ENCODE results near the gene CHD5. TPM values are rescaled to one million over a fixed set of nuclear protein-coding genes. Genes with fewer than 3 reads are reported as not detected.

The CHD5 gene
- total RNA-seq, 1 experiment from 2014 or later, result 6.1 TPM

- BruUV-seq (replicated peaks), result no TSS peak
- Histone ChIP-seq H3K4me3 (replicated peaks in 1 of 2; ENCODE audit: low read depth in 1 of 2, low read length in 2 of 2) (no peak overlapping the region), H3K9me3 (ENCODE audit: control insufficient read depth in 1 of 2, insufficient read depth in 1 of 2, low read depth in 1 of 2, low read length in 2 of 2) (peaks cover 0 to 6% of the 10 kb centered on the region in 2 experiments; a peak in 1 of 4 replicates), H3K9ac (ENCODE audit: low read length) (no peak overlapping the region), H3K4me2 (ENCODE audit: low read length) (no peak overlapping the region), H3K9me2 (ENCODE audit: insufficient read depth) (no peaks in the 10 kb centered on the region), H3K79me2 (ENCODE audit: insufficient read depth, low read length) (no peaks in the 10 kb centered on the region), H3K27ac (ENCODE audit: low read depth, low read length) (no peak overlapping the region), H3K36me3 (ENCODE audit: control insufficient read depth in 1 of 2, insufficient read depth in 2 of 2, low read length in 2 of 2) (no peaks in the 10 kb centered on the region), H3K4me1 (ENCODE audit: control insufficient read depth in 1 of 2, insufficient read depth in 2 of 2, low read length in 2 of 2) (no peaks in the 10 kb centered on the region), H2AFZ (ENCODE audit: low read depth, low read length, poor library complexity, severe bottlenecking) (no peak overlapping the region), H4K20me1 (ENCODE audit: insufficient read depth) (no peaks in the 10 kb centered on the region), H3K27me3 (ENCODE audit: insufficient read depth, low read length) (no peaks in the 10 kb centered on the region)
- ChIA-PET RAD21 (ENCODE audit: low non-redundant PET in 1 of 2, low total read pairs in 2 of 2, uncharacterized antibody in 2 of 2, unreplicated experiment in 2 of 2) (no interaction called here), POLR2A (no interaction called here), CTCF (no interaction called here)
- no peak for TF ChIP-seq CEBPB (IDR thresholded peaks at IDR 0.05; ENCODE audit: low read depth)
- no peak for TF ChIP-seq TCF7L2 (IDR thresholded peaks at IDR 0.05; ENCODE audit: borderline replicate concordance, extremely low read depth, insufficient read depth, insufficient read length)
- no peak for TF ChIP-seq RAD21 (IDR thresholded peaks at IDR 0.05; ENCODE audit: low read depth)
- TF ChIP-seq FOSL1 (IDR thresholded peaks at IDR 0.05; ENCODE audit: low read depth), result no peak
- no peak for TF ChIP-seq ATF3 (IDR thresholded peaks at IDR 0.05)
- TF ChIP-seq ZNF274 (IDR thresholded peaks at IDR 0.05; ENCODE audit: low read depth, low read length), result no peak
- no peak for TF ChIP-seq SIN3A (IDR thresholded peaks at IDR 0.05; ENCODE audit: low read depth)
- no peak for TF ChIP-seq MAX (IDR thresholded peaks at IDR 0.05)
- TF ChIP-seq CBX3 (IDR thresholded peaks at IDR 0.05; ENCODE audit: low read depth), result no peak
- TF ChIP-seq SRF (IDR thresholded peaks at IDR 0.05; ENCODE audit: low read depth), result no peak
- no peak for TF ChIP-seq YY1 (IDR thresholded peaks at IDR 0.05; ENCODE audit: extremely low read depth, insufficient replicate concordance, low read depth, low read length)
- TF ChIP-seq EZH2phosphoT487 (IDR thresholded peaks at IDR 0.05; ENCODE audit: borderline replicate concordance), result no peak
- no peak for TF ChIP-seq EGR1 (IDR thresholded peaks at IDR 0.05; ENCODE audit: low read depth)
- no peak for TF ChIP-seq EZH2 (IDR thresholded peaks at IDR 0.05)
- no peak for TF ChIP-seq ZBTB33 (IDR thresholded peaks at IDR 0.05; ENCODE audit: extremely low read depth, insufficient replicate concordance, low read length)
- TF ChIP-seq REST (IDR thresholded peaks at IDR 0.05; ENCODE audit: low read depth), result no peak
- TF ChIP-seq JUND (IDR thresholded peaks at IDR 0.05), result no peak
- no peak for TF ChIP-seq POLR2AphosphoS5 (IDR thresholded peaks at IDR 0.05; ENCODE audit: low read depth, low read length)
- no peak for TF ChIP-seq ELF1 (IDR thresholded peaks at IDR 0.05; ENCODE audit: borderline replicate concordance, low read depth)
- TF ChIP-seq SP1 (IDR thresholded peaks at IDR 0.05; ENCODE audit: low read depth), result no peak
- intact Hi-C loops (cut with micrococcal nuclease), result no loop called here
- no peak for ATAC-seq
- DNase-seq (ENCODE audit: low read depth, low spot score), result no peak
Observed at GRCh38 chr1:6118415-6118814, 61.7 kb downstream of the CHD5 start.
